ENCODE data around the gene RPS15.

DNA sequence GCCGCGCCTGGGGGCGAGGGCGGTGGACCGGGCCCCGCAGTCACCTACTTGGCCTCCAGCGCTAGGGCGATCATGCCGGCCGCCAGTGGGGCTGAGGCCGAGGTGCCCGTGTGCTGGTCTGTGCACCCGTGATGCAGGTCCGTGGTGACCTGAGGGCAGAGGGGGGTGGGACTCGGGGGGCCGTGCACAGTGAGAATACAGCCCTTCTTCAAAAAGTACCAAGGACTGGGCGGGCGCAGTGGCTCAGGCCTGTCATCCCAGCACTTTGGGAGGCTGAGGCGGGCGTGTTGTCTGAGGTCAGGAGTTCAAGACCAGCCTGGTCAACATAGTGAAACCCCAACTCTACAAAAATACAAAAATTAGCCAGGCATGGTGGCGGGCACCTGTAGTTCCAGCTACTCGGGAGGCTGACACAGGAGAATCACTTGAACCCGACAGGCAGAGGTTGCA lies 45.8 kb downstream of the RPS15 start:
- TF ChIP-seq, protein P1, sequence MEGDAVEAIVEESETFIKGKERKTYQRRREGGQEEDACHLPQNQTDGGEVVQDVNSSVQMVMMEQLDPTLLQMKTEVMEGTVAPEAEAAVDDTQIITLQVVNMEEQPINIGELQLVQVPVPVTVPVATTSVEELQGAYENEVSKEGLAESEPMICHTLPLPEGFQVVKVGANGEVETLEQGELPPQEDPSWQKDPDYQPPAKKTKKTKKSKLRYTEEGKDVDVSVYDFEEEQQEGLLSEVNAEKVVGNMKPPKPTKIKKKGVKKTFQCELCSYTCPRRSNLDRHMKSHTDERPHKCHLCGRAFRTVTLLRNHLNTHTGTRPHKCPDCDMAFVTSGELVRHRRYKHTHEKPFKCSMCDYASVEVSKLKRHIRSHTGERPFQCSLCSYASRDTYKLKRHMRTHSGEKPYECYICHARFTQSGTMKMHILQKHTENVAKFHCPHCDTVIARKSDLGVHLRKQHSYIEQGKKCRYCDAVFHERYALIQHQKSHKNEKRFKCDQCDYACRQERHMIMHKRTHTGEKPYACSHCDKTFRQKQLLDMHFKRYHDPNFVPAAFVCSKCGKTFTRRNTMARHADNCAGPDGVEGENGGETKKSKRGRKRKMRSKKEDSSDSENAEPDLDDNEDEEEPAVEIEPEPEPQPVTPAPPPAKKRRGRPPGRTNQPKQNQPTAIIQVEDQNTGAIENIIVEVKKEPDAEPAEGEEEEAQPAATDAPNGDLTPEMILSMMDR (IDR thresholded peaks at IDR 0.05), result no peak
- TF ChIP-seq POLR2AphosphoS5 (IDR thresholded peaks at IDR 0.05; ENCODE audit: insufficient read depth in 1 of 2, low read depth in 1 of 2), result no peak
- no peak for TF ChIP-seq POLR2A (IDR thresholded peaks at IDR 0.05)
